HT-29 (cell line): ENCODE results near the gene CLDN16. TPM values are rescaled to one million over a fixed set of nuclear protein-coding genes. Genes with fewer than 3 reads are reported as not detected.

ENCODE experiments used
- DNase-seq: peaks from one replicate; pipeline ENCODE4 v3.0.0-alpha.2; 2015; ENCODE audit warnings: low spot score
- total RNA-seq: library from RNA; depleted of rRNA; stranded (reverse); fragments of >200 nt; shearing (Covaris generic); gene quantifications from 2 replicates; pipeline ENCODE4 v1.2.3, GENCODE V29; 2014

Gene CLDN16
- total RNA-seq, 1 experiment from 2014 or later: not detected

GRCh38 chr3:190378240-190378891 lies 9.6 kb upstream of the CLDN16 start:
- no peak for DNase-seq

DNA sequence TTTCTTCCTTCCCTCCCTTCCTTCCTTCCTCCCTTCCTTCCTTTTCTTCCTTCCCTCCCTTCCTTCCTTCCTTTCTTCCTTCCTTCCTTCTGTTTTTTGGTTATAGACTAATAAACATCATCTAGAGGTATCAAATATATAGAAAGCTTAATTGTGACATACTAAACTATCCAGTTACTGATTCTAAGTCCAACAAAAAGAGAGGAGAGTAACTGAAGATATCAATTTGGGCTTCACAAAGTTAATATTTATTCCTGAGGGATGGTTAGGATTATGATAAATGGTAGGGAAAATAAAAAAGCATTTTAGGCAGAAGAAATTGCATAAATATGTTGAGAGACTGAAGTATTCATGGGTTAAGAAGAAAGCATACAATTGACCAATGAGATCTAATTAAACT lies 7.8 kb upstream of the CLDN16 start:
- DNase-seq: no peak

- DNase-seq: no peak
Measured at GRCh38 chr3:190381441-190381840, 6.5 kb upstream of the CLDN16 start.

DNA sequence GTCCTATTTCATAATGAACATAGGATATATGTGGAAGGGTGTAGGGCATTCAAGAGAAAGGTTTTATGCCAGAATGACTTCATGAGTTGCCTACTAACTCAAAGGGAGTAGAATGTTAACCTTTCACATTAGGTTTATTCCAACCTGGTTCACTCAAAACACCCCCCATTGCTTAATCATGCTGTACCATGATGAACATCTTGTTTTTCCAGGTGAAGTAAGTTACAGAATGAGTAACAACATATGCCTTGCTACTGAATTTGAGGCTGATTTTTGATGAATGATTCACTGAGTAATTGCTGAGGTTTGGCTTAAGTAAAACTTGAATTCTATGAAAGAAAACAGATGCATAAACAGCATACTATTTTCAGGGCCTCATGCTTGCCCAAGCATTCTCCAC lies 5.9 kb upstream of the CLDN16 start:
- DNase-seq: no peak

GRCh38 chr3:190384309-190384756 lies 3.6 kb upstream of the CLDN16 start:
- peak; percentile 93 for DNase-seq

DNA sequence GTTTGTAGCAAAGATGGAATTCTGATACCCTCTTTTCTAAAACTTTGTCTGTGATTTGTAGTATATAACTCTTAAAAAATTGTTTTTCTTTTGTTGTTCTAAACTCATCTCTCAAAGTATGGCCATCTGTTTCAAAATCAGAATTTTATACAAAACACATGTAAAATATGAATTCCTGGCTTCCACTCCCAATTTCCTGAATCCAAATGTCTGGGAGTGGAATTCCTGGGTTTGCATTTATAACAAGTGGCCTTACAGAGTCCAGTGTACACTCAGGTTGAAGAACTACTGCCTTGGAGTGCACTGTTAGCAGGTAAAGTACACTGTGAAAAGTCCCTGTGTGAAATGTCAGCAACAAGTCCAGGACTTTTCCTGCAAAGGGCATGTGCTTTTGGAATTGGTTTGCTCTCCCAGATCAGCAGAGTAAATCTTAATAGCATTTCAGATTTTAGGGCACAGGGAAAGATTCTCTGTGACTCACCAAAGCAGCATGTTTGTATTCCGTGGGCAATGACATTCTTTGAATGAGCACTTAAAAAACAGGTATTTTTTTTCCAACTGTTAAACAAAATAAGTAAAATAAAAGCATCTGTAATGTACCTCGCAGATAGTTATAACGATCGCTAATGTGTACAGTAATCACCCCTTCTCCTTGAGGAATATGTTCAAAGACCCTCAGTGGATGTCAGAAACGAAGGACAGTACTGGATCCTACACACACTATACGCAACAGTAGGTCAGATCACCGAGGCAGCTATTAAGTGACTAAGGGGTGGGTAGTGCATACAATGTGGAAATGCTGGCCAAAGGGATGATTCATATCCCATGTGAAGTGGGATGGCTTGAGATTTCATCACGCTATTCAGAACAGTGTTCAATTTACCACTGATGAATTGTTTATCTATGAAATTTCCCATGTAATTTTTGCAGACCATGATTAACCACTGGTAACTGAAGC lies 2.0 kb upstream of the CLDN16 start:
- DNase-seq: peak; percentile 87

DNA sequence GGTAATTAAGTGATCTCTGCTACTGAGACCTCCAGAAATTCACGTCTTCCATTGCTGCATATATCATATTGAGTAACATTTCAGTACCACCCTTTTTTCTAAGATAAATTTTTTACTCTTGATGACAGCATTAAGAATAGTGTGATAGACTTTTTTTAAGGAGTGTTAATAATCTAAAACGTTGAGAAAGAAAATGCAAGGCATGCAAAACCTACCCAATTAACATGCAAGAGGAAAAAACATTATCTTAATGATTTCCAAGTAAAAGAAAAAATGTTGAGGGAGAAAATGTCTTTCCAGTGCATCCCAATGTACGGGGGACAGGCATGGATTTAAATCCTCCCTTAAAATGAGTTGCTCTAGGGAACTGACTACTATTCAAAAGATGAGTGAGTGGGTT lies 740 bp downstream of the CLDN16 start:
- DNase-seq: no peak

- no peak for DNase-seq
Measured at GRCh38 chr3:190396001-190396400, 8.0 kb downstream of the CLDN16 start.

GRCh38 chr3:190397889-190398288 lies 9.9 kb downstream of the CLDN16 start:
- no peak for DNase-seq

DNA sequence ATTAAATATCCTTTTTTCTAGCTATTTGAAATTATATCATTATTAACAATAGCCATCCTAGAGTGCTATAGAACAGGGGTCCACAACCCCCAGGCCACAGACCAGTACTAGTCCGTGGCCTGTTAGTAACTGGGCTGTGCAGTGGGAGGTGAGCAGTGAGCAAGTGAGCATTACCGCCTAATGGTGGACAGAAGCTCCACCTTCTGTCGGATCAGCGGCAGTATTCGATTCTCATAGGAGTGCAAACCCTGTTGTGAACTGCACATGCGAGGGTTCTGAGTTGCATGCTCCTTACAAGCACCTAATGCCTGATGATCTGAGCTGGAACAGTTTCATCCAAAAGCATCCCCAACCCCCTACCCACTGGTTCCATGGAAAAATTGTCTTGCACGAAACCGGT lies 11.7 kb downstream of the CLDN16 start:
- DNase-seq: no peak

DNA sequence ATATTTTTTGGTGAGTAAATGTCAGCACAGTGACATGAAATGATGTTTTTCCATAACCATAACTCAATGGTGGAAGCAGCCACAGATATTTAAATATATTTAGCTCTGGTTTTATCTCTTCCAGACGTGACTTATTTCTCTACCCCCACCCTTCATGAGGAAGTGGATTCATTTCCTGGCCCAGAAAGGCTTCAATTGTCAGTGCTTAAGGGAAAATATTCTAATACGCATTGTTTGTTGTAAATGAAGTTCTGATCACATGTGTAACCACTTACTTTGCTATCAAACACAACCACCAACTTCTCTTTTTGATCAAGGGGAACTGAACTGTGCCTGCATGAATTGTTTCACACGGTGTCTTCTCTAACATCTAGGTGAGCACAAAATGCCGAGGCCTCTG lies 14.0 kb downstream of the CLDN16 start:
- DNase-seq: no peak

GRCh38 chr3:190404715-190405114 lies 16.8 kb downstream of the CLDN16 start:
- no peak for DNase-seq

GRCh38 chr3:190414297-190414696 lies 26.3 kb downstream of the CLDN16 start:
- no peak for DNase-seq

GRCh38 chr3:190424108-190424477 lies 36.1 kb downstream of the CLDN16 start:
- DNase-seq: no peak

DNA sequence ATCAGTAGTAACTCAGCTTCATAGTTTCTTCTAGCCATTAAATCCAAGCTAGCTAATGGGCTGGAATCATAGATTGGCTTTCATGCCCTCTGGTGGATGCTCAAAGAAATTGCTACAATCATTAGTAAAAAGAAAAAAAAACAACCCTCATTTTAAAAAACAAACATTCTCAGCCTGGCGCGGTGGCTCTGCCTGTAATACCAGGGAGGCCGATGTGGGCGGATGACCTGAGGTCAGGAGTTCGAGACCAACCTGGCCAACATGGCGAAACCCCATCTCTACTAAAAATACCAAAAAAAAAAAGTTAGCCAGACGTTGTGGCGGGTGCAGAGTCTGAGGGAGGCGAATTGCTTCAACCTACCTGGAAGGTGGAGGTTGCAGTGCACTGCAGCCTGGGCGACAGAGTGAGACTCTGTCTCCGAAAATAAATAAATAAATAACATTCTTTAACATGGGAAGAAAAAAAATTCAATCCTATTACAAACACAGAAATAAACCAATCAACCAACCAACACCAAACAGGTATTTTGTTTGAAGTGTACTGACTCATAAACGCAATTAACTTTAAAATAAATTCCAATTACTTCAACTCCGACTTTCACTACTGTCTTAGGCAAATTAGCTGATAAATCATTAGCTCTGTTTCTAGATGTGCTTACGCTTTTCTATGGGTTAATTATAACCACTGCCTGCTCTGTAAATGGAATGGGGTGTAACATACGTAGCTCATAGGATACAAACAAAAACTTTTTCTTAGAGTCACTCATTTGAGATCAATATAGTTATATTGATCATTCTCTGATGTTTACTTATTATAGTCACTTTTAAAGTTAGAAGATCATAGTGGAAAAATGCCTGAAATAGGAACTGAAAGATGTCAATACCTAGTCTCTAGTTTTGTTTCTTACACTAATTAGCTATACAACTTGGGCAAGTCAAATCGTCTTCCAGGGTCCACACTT lies 36.8 kb downstream of the CLDN16 start:
- DNase-seq: peak; percentile 84

GRCh38 chr3:190425833-190426232 lies 37.9 kb downstream of the CLDN16 start:
- no peak for DNase-seq

DNA sequence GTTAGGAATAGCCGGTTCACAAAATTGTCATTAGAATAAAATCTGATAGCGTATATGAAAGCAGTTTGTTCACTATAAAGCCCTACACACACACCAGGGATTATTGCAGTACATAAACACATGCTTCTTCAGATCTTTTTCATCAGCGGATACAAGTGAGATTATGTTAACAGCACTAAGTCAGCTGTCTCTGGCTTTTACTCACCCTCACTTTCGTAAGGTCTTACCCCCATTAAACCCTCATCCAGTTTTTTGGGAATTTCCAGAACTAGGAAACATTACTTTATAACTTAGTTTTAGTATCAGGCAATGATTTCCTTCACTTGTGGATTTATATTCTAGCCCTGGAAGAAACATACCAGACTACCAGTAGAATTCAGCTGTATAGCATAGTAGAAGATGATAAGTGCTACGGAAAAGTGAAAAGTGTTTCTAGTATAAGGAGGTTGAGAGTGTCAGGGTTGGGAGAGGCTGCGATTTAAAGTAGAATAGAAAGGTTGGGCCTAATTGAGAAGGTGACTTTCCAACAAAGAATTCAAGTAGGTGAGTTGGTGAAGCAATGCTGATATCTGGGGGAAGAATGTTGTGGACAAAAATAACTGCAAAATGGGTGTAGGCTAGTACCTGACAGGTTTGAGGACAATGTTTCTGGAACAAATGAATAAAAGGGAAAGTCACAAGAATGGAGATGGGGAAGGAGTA lies 39.0 kb downstream of the CLDN16 start:
- DNase-seq: no peak

DNA sequence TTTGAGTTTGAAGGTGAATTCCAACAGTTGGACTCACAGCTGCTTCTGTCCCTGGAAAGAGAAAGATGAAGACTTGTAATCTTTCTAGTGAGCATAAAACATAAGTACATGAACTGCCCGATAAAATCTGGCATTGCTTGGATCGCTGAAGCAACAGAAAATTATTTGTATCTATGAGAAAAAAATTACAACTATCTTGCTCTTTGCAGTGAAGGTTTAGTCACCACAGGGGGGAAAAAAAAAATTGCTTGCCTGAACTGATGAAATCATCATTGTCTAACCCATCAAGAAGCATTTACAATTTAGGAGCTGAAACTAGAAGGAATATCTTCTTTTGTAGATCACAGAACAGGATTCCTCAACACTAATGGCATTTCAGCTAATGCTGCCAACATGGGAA lies 41.7 kb downstream of the CLDN16 start:
- no peak for DNase-seq

DNA sequence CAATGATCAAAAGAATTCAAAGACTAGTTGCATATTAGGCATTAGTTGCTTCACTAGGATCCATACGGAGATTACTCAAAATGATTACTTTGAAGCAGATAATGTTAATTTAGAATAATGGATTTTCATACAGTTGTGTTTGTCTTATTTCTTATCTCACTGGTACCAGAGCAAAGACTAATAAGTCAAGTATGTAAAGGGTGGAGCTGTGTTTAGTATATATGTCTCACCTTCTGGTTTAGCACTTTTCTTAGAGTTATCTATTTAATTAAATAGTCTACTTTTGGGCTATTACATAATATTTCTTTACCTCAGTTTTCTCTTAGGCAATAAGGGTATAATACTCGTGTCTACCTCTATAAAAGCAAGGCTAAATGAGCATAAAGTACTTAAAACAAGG lies 42.9 kb downstream of the CLDN16 start:
- no peak for DNase-seq

GRCh38 chr3:190432216-190432615 lies 44.3 kb downstream of the CLDN16 start:
- DNase-seq: no peak

GRCh38 chr3:190433626-190434025 lies 45.7 kb downstream of the CLDN16 start:
- DNase-seq: no peak
